Measurements from ENCODE around the gene DENND4A.
"Not testable (repeated sequence)": the region's sequence is repeated elsewhere in the genome, so short reads cannot be mapped to it uniquely, and the experiment has no call there.

DNA sequence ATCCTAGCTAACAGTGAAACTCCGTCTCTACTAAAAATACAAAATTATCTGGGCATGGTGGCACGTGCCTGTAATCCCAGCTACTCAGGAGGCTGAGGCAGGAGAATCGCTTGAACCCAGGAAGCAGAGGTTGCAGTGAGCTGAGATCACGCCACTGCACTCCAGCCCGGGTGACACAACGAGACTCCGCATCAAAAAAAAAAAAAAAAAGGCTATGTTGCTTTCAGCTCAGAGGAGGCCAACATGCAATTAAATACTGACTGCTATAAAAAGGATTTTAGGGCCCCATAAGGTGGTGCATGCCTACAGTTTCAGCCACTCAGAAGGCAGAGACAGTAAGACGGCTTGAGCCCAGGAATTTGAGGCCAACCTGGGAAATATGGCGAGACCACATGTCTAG lies 13.4 kb downstream of the DENND4A start:
- TF ChIP-seq, protein P1, sequence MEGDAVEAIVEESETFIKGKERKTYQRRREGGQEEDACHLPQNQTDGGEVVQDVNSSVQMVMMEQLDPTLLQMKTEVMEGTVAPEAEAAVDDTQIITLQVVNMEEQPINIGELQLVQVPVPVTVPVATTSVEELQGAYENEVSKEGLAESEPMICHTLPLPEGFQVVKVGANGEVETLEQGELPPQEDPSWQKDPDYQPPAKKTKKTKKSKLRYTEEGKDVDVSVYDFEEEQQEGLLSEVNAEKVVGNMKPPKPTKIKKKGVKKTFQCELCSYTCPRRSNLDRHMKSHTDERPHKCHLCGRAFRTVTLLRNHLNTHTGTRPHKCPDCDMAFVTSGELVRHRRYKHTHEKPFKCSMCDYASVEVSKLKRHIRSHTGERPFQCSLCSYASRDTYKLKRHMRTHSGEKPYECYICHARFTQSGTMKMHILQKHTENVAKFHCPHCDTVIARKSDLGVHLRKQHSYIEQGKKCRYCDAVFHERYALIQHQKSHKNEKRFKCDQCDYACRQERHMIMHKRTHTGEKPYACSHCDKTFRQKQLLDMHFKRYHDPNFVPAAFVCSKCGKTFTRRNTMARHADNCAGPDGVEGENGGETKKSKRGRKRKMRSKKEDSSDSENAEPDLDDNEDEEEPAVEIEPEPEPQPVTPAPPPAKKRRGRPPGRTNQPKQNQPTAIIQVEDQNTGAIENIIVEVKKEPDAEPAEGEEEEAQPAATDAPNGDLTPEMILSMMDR (IDR thresholded peaks at IDR 0.05 in 4 of 5, conservative IDR thresholded peaks at IDR 0.05 in 1 of 5) = not testable (repeated sequence)
- not testable (repeated sequence) for TF ChIP-seq POLR2A (IDR thresholded peaks at IDR 0.05)
